NB4 (cell line): Measurements from ENCODE around the gene DCDC2B.

ENCODE experiments used
- MYC ChIP-seq: IDR thresholded peaks from 2 replicates; pipeline ENCODE4 v1.6.1; 2011; ENCODE audit warnings: low read depth, low read length
- POLR2A ChIP-seq: IDR thresholded peaks from 2 replicates; pipeline ENCODE4 v1.6.1; 2011; ENCODE audit warnings: mild to moderate bottlenecking; ENCODE audit not compliant: insufficient read length; ENCODE audit errors: extremely low read depth
- TF ChIP-seq, protein P1 (sequence below): IDR thresholded peaks from one replicate; pipeline ENCODE4 v1.5.1; 2012; ENCODE audit warnings: low read depth, low read length
- TF ChIP-seq, protein P2 (sequence below): IDR thresholded peaks from 2 replicates; pipeline ENCODE4 v1.6.1; 2011; ENCODE audit warnings: low read depth, low read length

DNA sequence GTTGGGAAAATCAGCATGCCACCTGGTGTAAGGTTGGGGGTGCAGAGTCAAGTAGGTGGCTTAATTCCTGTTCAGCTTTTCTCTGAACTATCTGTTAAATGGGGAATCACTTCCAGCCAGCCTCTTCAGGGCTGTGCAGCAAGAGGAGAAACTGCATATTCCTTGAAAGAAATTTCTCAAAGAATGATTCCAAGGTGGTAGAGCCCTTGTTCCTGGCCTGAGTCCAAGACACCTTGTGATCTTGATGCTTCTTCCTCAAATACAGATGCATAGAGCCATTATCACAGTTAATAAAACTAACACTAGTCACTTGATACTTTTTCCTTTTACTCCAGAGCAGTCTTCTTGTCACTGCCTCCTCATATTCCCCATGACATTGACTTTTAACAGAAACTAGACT, 24.2 kb upstream of the DCDC2B start:
- TF ChIP-seq, protein P1, sequence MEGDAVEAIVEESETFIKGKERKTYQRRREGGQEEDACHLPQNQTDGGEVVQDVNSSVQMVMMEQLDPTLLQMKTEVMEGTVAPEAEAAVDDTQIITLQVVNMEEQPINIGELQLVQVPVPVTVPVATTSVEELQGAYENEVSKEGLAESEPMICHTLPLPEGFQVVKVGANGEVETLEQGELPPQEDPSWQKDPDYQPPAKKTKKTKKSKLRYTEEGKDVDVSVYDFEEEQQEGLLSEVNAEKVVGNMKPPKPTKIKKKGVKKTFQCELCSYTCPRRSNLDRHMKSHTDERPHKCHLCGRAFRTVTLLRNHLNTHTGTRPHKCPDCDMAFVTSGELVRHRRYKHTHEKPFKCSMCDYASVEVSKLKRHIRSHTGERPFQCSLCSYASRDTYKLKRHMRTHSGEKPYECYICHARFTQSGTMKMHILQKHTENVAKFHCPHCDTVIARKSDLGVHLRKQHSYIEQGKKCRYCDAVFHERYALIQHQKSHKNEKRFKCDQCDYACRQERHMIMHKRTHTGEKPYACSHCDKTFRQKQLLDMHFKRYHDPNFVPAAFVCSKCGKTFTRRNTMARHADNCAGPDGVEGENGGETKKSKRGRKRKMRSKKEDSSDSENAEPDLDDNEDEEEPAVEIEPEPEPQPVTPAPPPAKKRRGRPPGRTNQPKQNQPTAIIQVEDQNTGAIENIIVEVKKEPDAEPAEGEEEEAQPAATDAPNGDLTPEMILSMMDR, result no peak
- no peak for TF ChIP-seq MYC
- TF ChIP-seq POLR2A, result no peak
- TF ChIP-seq, protein P2, sequence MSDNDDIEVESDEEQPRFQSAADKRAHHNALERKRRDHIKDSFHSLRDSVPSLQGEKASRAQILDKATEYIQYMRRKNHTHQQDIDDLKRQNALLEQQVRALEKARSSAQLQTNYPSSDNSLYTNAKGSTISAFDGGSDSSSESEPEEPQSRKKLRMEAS, result no peak
